CD4-positive, alpha-beta memory T cell (primary cell): Measurements from ENCODE around the gene EYA2. TPM values are rescaled to one million over a fixed set of nuclear protein-coding genes. Genes with fewer than 3 reads are reported as not detected.

Source experiments
- CTCF ChIA-PET: fragments of 350-600 bp; sonication (Branson Sonifier 250); formaldehyde crosslinking; loops from one replicate; lab custom pipeline; 2021; ENCODE audit warnings: inconsistent platforms; ENCODE audit not compliant: partially characterized antibody; lab: Charles Lee
- POLR2A ChIA-PET: fragments of 350-600 bp; sonication (Branson Sonifier 250); formaldehyde crosslinking; loops from one replicate; lab custom pipeline; 2021; ENCODE audit not compliant: partially characterized antibody; lab: Charles Lee
- DNase-seq, 5 donors: peaks; one replicate each; pipeline versions ENCODE4 v3.0.0 to v3.0.0-alpha.2; 2020 to 2022; ENCODE audit warnings: mixed read lengths in 1 of 5
- H3K27ac ChIP-seq: one replicate; pipeline ENCODE4 v1.7.0; 2013; ENCODE audit warnings: low read depth, low read length
- H3K27me3 ChIP-seq: 2 replicates; pipeline ENCODE4 v1.7.0; 2013; ENCODE audit warnings: mild to moderate bottlenecking, low read length, moderate library complexity; ENCODE audit not compliant: insufficient read depth
- H3K36me3 ChIP-seq: 2 replicates; pipeline ENCODE4 v1.7.0; 2013; ENCODE audit warnings: mild to moderate bottlenecking, low read length, moderate library complexity; ENCODE audit not compliant: insufficient read depth
- H3K4me1 ChIP-seq: 2 replicates; pipeline ENCODE4 v1.7.0; 2013; ENCODE audit warnings: mild to moderate bottlenecking, low read length, moderate library complexity; ENCODE audit not compliant: insufficient read depth
- H3K4me3 ChIP-seq, 2 donors: one replicate each; pipeline ENCODE4 v1.7.0; 2013; ENCODE audit warnings: low read length in 2 of 2, mild to moderate bottlenecking in 1 of 2
- H3K9me3 ChIP-seq, 2 donors: one replicate each; pipeline ENCODE4 v1.7.0; 2013; ENCODE audit warnings: low read length in 2 of 2, control low read depth in 1 of 2; ENCODE audit not compliant: control insufficient read depth in 1 of 2
- H3K27ac Mint-ChIP-seq, 7 donors: one replicate each; pipeline ENCODE4 v1.8.0; 2020 to 2021; ENCODE audit warnings: mixed read lengths in 7 of 7, mild to moderate bottlenecking in 6 of 7, inconsistent platforms in 3 of 7, moderate library complexity in 3 of 7
- H3K27me3 Mint-ChIP-seq, 2 donors: one replicate each; pipeline ENCODE4 v1.8.0; 2020 to 2021; ENCODE audit warnings: mixed read lengths in 2 of 2
- H3K36me3 Mint-ChIP-seq, 2 donors: one replicate each; pipeline ENCODE4 v1.8.0; 2020 to 2021; ENCODE audit warnings: mixed read lengths in 2 of 2, inconsistent platforms in 1 of 2, mild to moderate bottlenecking in 1 of 2
- H3K4me1 Mint-ChIP-seq, 4 donors: one replicate each; pipeline ENCODE4 v1.8.0; 2020 to 2021; ENCODE audit warnings: mixed read lengths in 4 of 4, mild to moderate bottlenecking in 1 of 4
- H3K4me3 Mint-ChIP-seq, 8 donors: one replicate each; pipeline ENCODE4 v1.8.0; 2020 to 2021; ENCODE audit warnings: mixed read lengths in 8 of 8, mild to moderate bottlenecking in 7 of 8, moderate library complexity in 6 of 8, inconsistent platforms in 3 of 8
- H3K9me3 Mint-ChIP-seq, 8 donors: one replicate each; pipeline ENCODE4 v1.8.0; 2020 to 2021; ENCODE audit warnings: mixed read lengths in 8 of 8, mild to moderate bottlenecking in 5 of 8, inconsistent platforms in 3 of 8, moderate library complexity in 1 of 8
- intact Hi-C: fragments of 100-400 bp; cut with micrococcal nuclease; formaldehyde crosslinking; loops from one replicate; pipeline ENCODE4 v1.15.1; 2023
- polyA plus RNA-seq, 2 donors: library from polyadenylated mRNA; unstranded; fragments of 300-500 nt; fragmentation: Illumina TruSeq; gene quantifications; one replicate each; pipeline ENCODE4 v1.2.3, GENCODE V29; 2021
- total RNA-seq, 2 experiments: library from RNA; stranded (reverse); gene quantifications; one replicate each; pipeline ENCODE4 v1.2.3, GENCODE V29; 2021

EYA2 gene
- total and polyA plus RNA-seq, 4 experiments from 2014 or later, result not detected

GRCh38 chr20:47016068-47016664 is 121.5 kb downstream of the EYA2 start:
- no peaks in the 10 kb centered on the region for H3K36me3 Mint-ChIP-seq
- no peak overlapping the region for H3K4me3 ChIP-seq
- intact Hi-C loops, result no loop called here
- no peaks in the 10 kb centered on the region for H3K4me1 ChIP-seq
- H3K27me3 Mint-ChIP-seq, result peaks cover 11 to 18% of the 10 kb centered on the region in 2 donors
- H3K9me3 Mint-ChIP-seq, result peaks cover 0 to 3% (median under 1%) of the 10 kb centered on the region in 8 donors
- CTCF ChIA-PET, result no interaction called here
- POLR2A ChIA-PET, result no interaction called here
- no peaks in the 10 kb centered on the region for H3K36me3 ChIP-seq
- H3K27ac ChIP-seq, result no peak overlapping the region
- H3K4me3 Mint-ChIP-seq, result no peak overlapping the region
- no peak for DNase-seq
- H3K27ac Mint-ChIP-seq, result peak overlapping the region in 1 of 7 donors; percentile 32
- peaks cover 3% of the 10 kb centered on the region for H3K27me3 ChIP-seq
- no peaks in the 10 kb centered on the region for H3K4me1 Mint-ChIP-seq
- no peaks in the 10 kb centered on the region for H3K9me3 ChIP-seq

GRCh38 chr20:47018381-47018780 is 123.7 kb downstream of the EYA2 start:
- Mint-ChIP-seq H3K4me1 (no peaks in the 10 kb centered on the region), H3K36me3 (no peaks in the 10 kb centered on the region), H3K27ac (no peak overlapping the region), H3K9me3 (peaks cover 0 to 3% (median under 1%) of the 10 kb centered on the region in 8 donors), H3K27me3 (peaks cover 6 to 15% of the 10 kb centered on the region in 2 donors), H3K4me3 (no peak overlapping the region)
- no peaks in the 10 kb centered on the region for H3K9me3 ChIP-seq
- ChIA-PET CTCF (no interaction called here), POLR2A (no interaction called here)
- no peaks in the 10 kb centered on the region for H3K4me1 ChIP-seq
- DNase-seq, result no peak
- peaks cover under 1% of the 10 kb centered on the region for H3K27me3 ChIP-seq
- intact Hi-C loops, result no loop called here
- no peak overlapping the region for H3K4me3 ChIP-seq
- no peaks in the 10 kb centered on the region for H3K36me3 ChIP-seq
- H3K27ac ChIP-seq, result no peak overlapping the region

GRCh38 chr20:47019121-47019824 is 124.6 kb downstream of the EYA2 start:
- CTCF ChIA-PET, result interaction anchor here (0.7 kb wide), 1 partner anchor 23 kb away, joined by 4 read pairs; no protein-coding TSS in a partner anchor
- no peak for DNase-seq
- Histone ChIP-seq H3K36me3 (no peaks in the 10 kb centered on the region), H3K9me3 (no peaks in the 10 kb centered on the region), H3K4me1 (no peaks in the 10 kb centered on the region), H3K27ac (no peak overlapping the region), H3K27me3 (no peaks in the 10 kb centered on the region), H3K4me3 (no peak overlapping the region)
- Mint-ChIP-seq H3K27me3 (peaks cover 8 to 15% of the 10 kb centered on the region in 2 donors), H3K4me1 (no peaks in the 10 kb centered on the region), H3K4me3 (no peak overlapping the region), H3K27ac (peak overlapping the region in 1 of 7 donors; percentile 42), H3K36me3 (no peaks in the 10 kb centered on the region), H3K9me3 (peaks cover 0 to 3% (median under 1%) of the 10 kb centered on the region in 8 donors)
- POLR2A ChIA-PET, result no interaction called here
- intact Hi-C loops, result no loop called here

GRCh38 chr20:47020231-47020630 is 125.6 kb downstream of the EYA2 start:
- Histone ChIP-seq H3K9me3 (no peaks in the 10 kb centered on the region), H3K27ac (no peak overlapping the region), H3K36me3 (no peaks in the 10 kb centered on the region), H3K4me3 (no peak overlapping the region), H3K4me1 (no peaks in the 10 kb centered on the region), H3K27me3 (no peaks in the 10 kb centered on the region)
- no peaks in the 10 kb centered on the region for H3K4me1 Mint-ChIP-seq
- peaks cover 9 to 18% of the 10 kb centered on the region in 2 donors for H3K27me3 Mint-ChIP-seq
- no peaks in the 10 kb centered on the region for H3K36me3 Mint-ChIP-seq
- intact Hi-C loops, result no loop called here
- POLR2A ChIA-PET, result no interaction called here
- no peak for DNase-seq
- H3K27ac Mint-ChIP-seq, result no peak overlapping the region
- CTCF ChIA-PET, result no interaction called here
- H3K4me3 Mint-ChIP-seq, result no peak overlapping the region
- H3K9me3 Mint-ChIP-seq, result peaks cover 0 to 3% (median under 1%) of the 10 kb centered on the region in 8 donors

- Mint-ChIP-seq H3K4me3 (no peak overlapping the region), H3K27me3 (peaks cover 8 to 15% of the 10 kb centered on the region in 2 donors), H3K9me3 (peaks cover 0 to 3% (median 0%) of the 10 kb centered on the region in 8 donors), H3K27ac (no peak overlapping the region), H3K36me3 (no peaks in the 10 kb centered on the region), H3K4me1 (no peaks in the 10 kb centered on the region)
- H3K4me1 ChIP-seq, result no peaks in the 10 kb centered on the region
- DNase-seq, result no peak
- no peak overlapping the region for H3K27ac ChIP-seq
- intact Hi-C loops, result no loop called here
- H3K27me3 ChIP-seq, result no peaks in the 10 kb centered on the region
- H3K36me3 ChIP-seq, result no peaks in the 10 kb centered on the region
- no peak overlapping the region for H3K4me3 ChIP-seq
- no peaks in the 10 kb centered on the region for H3K9me3 ChIP-seq
- CTCF ChIA-PET, result no interaction called here
- POLR2A ChIA-PET, result no interaction called here
Measured at GRCh38 chr20:47021850-47022249, 127.2 kb downstream of the EYA2 start.

GRCh38 chr20:47024461-47024937 is 129.9 kb downstream of the EYA2 start:
- no peaks in the 10 kb centered on the region for H3K36me3 Mint-ChIP-seq
- H3K4me3 Mint-ChIP-seq, result no peak overlapping the region

GRCh38 chr20:47027042-47027441 is 132.4 kb downstream of the EYA2 start:
- H3K36me3 ChIP-seq, result no peaks in the 10 kb centered on the region
- no peaks in the 10 kb centered on the region for H3K27me3 ChIP-seq
- no peaks in the 10 kb centered on the region for H3K4me1 ChIP-seq
- ChIA-PET POLR2A (no interaction called here), CTCF (no interaction called here)
- H3K27ac ChIP-seq, result no peak overlapping the region
- H3K36me3 Mint-ChIP-seq, result no peaks in the 10 kb centered on the region
- no peak overlapping the region for H3K27ac Mint-ChIP-seq
- H3K9me3 ChIP-seq, result no peaks in the 10 kb centered on the region
- H3K4me1 Mint-ChIP-seq, result no peaks in the 10 kb centered on the region
- intact Hi-C loops, result no loop called here
- peaks cover 10 to 16% of the 10 kb centered on the region in 2 donors for H3K27me3 Mint-ChIP-seq
- H3K9me3 Mint-ChIP-seq, result peaks cover 0 to 14% (median 3%) of the 10 kb centered on the region in 8 donors
- no peak overlapping the region for H3K4me3 ChIP-seq
- no peak for DNase-seq
- H3K4me3 Mint-ChIP-seq, result no peak overlapping the region

More at GRCh38 chr20:47024461-47024937, 129.9 kb downstream of the EYA2 start:
- POLR2A ChIA-PET, result no interaction called here
- Histone ChIP-seq H3K4me1 (no peaks in the 10 kb centered on the region), H3K27me3 (no peaks in the 10 kb centered on the region), H3K36me3 (no peaks in the 10 kb centered on the region), H3K4me3 (no peak overlapping the region), H3K9me3 (no peaks in the 10 kb centered on the region), H3K27ac (no peak overlapping the region)
- CTCF ChIA-PET, result no interaction called here
- Mint-ChIP-seq H3K27me3 (peaks cover 10 to 14% of the 10 kb centered on the region in 2 donors), H3K27ac (no peak overlapping the region), H3K9me3 (peaks cover 0 to 13% (median 3%) of the 10 kb centered on the region in 8 donors), H3K4me1 (no peaks in the 10 kb centered on the region)
- intact Hi-C loops, result no loop called here
- DNase-seq, result no peak
